GM21390 (cell line): ENCODE measurements around the gene TMEM151A.
A peak's percentile ranks its signal among the peaks of the same experiment; 100 is the strongest.

Experiments
- ATAC-seq: cut with Tn5 transposase; IDR thresholded peaks from one replicate; pipeline ENCODE4 v1.9.1; 2021; ENCODE audit not compliant: unreplicated experiment

The TMEM151A gene

GRCh38 chr11:66282468-66283455 lies 8.9 kb upstream of the TMEM151A start:
- peak; percentile 75 for ATAC-seq

GRCh38 chr11:66283461-66284105 lies 8.1 kb upstream of the TMEM151A start:
- no peak for ATAC-seq

- no peak for ATAC-seq
Observed at GRCh38 chr11:66284526-66285078, 7.1 kb upstream of the TMEM151A start.

GRCh38 chr11:66285250-66285947 lies 6.3 kb upstream of the TMEM151A start:
- no peak for ATAC-seq

- no peak for ATAC-seq
Observed at GRCh38 chr11:66286699-66287098, 5.0 kb upstream of the TMEM151A start.

GRCh38 chr11:66287211-66287888 lies 4.3 kb upstream of the TMEM151A start:
- ATAC-seq: no peak

GRCh38 chr11:66287889-66288670 lies 3.6 kb upstream of the TMEM151A start:
- ATAC-seq: no peak

GRCh38 chr11:66288671-66289547 lies 2.8 kb upstream of the TMEM151A start, which contains the start of gene YIF1A:
TSS of gene YIF1A (minus strand) at chr11:66289143. CDS start at chr11:66288985, 158 bp downstream.
- peak; percentile 83 for ATAC-seq

GRCh38 chr11:66289548-66290329 lies 2.0 kb upstream of the TMEM151A start:
- ATAC-seq: peak; percentile 34

- no peak for ATAC-seq
Observed at GRCh38 chr11:66290330-66290621, 1.4 kb upstream of the TMEM151A start.

- no peak for ATAC-seq
Observed at GRCh38 chr11:66291303-66291705, 390 bp upstream of the TMEM151A start.

- ATAC-seq: no peak
Observed at GRCh38 chr11:66292543-66293332, 1.0 kb downstream of the TMEM151A start.

- ATAC-seq: no peak
Observed at GRCh38 chr11:66293352-66293751, 1.7 kb downstream of the TMEM151A start.

GRCh38 chr11:66293777-66294625 lies 2.3 kb downstream of the TMEM151A start:
- ATAC-seq: no peak

- no peak for ATAC-seq
Observed at GRCh38 chr11:66294626-66295620, 3.2 kb downstream of the TMEM151A start.
